Activated CD8-positive, alpha-beta memory T cell treated with anti-CD3 and anti-CD28 coated beads, Interleukin-2, amount 50 U/mL, for 1 hour (primary cell): Measurements from ENCODE around the gene JAZF1.

Experiments used
- DNase-seq: peaks from one replicate; pipeline ENCODE4 v3.0.0-alpha.2; 2020; ENCODE audit errors: extremely low read depth

The JAZF1 gene

DNA sequence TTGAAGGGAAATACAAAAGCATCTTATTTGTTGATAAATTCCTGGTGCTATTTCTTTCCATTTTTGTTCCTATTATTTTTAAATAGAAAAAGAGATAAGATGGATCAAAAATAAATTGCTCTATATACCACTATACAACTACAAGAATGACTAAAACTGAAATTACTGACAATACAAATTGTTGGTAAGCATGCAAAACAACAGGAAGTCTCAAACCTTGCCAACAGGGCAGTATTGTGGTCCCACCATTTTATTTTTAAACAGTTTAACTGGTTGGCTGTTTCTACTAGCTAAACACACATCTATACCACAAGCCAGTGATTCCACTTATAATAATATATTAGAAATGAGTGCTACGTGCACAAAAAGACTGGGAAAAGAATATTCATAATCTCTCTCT lies 213.0 kb downstream of the JAZF1 start:
- no peak for DNase-seq

GRCh38 chr7:27966219-27966780 lies 214.3 kb downstream of the JAZF1 start:
- no peak for DNase-seq

DNA sequence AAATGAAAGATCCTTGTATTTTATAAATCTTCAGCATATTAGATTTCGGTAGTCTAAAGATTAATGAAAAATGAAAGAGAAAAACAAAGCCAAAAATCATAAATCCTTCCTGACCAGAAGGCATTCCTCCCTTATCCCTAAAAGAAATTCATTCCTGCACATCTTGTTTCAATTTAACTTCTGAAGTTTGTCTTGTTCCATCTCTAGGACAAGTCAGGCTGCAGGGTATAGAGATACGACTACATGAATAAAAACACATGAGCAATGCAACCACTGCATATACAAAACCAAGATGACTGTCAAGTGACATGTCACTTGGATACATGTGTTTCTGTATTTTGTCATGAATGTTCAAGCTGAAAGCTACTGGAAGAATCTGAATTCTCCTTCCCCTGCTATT lies 214.9 kb downstream of the JAZF1 start:
- DNase-seq: no peak

DNA sequence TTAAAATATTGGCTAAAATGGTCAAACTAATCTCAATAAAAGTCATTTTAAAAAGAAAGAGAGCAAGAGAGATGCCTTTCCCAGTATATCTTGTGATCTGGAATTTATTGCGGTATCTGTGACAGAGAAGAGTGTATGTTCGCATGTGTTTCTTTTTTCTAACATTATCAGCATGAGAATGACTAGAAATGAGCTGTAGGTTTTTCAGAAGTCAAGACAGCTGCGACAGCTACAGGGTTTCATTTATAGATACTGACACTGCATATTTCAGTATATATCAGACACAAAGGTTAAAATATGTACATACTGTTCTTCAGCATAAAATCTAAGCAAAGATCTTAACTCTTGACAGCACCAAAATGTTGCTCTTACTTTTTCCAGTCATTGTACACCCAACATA lies 215.8 kb downstream of the JAZF1 start:
- DNase-seq: no peak

- DNase-seq: no peak
These were observed 217.5 kb downstream of the JAZF1 start for GRCh38 chr7:27963056-27963455.

GRCh38 chr7:27962273-27962672 lies 218.3 kb downstream of the JAZF1 start:
- no peak for DNase-seq

GRCh38 chr7:27961255-27961654 lies 219.3 kb downstream of the JAZF1 start:
- DNase-seq: no peak

GRCh38 chr7:27960415-27960814 lies 220.2 kb downstream of the JAZF1 start:
- DNase-seq: no peak

DNA sequence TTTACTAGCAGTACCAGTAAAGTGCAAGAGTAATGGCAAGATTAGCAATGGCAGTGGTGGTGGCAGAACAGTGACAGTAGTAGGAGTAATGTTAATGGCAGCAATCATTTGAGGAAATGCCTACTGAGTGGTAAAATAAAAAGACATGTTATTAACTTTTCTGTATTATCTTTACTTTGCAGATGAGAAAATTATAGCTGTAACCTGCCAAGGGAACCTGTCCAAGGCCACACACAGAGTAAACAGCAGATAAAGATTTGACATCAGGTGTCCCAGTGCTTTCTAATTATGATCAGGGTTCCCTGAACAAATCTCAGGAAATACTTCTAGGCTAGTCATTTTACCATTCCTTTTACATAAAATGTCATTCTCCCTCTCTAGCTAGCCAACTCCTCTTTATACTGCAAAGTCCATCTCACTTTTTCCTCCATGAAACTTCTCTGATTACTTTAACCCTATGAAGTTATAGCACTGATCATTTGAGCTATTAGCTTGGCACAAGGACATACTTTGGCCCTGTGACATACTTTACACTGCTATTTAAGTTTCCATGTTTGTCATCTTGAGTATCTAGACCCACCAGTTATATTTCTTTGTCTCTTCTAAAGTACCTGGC lies 221.6 kb downstream of the JAZF1 start:
- DNase-seq: no peak

DNA sequence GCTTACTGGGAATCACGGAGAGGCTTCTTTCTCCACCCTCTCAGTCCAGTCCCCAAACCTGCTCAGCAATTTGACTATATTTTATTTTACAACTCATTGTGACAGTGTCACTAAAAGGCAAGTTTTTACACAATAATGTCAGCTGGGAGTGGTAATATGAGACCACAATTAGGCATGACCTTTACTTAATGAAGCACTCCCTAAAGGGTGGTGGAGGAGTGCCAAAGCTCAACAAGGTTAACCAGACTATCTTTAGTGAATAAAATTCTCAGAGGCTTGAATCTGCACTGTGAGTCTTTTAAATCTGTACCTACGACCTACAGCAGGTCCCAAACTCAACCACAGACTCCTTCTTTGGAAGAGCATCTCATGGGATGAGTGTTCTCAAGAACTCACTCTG lies 225.0 kb downstream of the JAZF1 start:
- DNase-seq: no peak

- DNase-seq: no peak
These were observed 225.6 kb downstream of the JAZF1 start for GRCh38 chr7:27955011-27955410.

GRCh38 chr7:27953777-27954176 lies 226.8 kb downstream of the JAZF1 start:
- DNase-seq: no peak

- DNase-seq: no peak
These were observed 227.2 kb downstream of the JAZF1 start for GRCh38 chr7:27953361-27953760.

- no peak for DNase-seq
These were observed 227.9 kb downstream of the JAZF1 start for GRCh38 chr7:27952456-27953285.

GRCh38 chr7:27950123-27950522 lies 230.5 kb downstream of the JAZF1 start:
- DNase-seq: no peak

DNA sequence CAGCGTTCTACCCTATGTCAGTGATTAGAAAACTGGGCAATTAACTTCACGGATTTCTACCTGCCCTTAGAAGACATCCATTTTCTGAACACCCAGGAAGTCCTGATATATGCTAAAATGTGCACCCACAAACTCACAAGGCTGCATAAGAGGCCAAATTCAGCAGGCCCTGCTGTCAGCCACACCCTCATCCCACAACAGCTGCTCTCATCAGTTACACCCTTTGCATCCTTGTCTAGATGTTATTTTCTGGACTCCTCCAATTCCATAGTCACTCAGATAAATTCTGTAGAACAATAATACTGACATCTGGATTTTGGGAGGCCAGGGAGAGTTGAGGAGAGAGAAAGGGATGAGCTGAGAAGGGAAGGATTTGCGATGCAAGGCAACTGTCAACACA lies 231.7 kb downstream of the JAZF1 start:
- DNase-seq: no peak

DNA sequence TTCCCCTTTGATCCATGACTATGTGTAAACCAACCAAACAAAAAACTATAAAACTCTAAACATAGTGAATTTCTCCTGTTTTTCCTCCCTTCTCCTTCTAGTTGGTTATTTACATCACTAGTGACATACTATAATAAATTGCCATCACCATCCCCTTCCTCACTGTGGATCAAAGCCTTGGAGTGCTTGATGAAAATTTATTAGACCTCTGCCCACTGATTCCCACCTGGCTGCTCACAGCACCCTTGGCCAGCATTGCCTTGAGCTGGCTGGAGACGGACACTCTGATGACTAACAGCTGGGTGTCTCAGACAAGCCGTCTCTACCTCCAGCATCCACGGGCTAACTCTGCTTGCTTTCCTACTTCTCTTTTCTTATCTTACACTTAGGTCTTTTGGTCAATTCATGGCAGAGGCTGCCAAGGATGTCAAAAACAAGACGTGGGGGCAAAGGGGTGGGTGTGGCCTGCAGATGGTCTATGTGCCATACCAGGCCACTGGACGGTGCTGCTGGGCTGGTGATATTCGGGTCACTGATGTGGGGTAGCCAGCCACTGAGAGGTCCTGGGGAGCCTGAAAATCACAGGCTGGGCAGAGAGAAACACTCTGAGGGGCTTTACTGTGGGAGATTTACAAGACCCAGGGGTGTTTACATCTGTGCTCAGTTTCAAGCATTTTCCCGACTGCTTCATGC lies 232.9 kb downstream of the JAZF1 start:
- no peak for DNase-seq

- DNase-seq: no peak
These were observed 234.2 kb downstream of the JAZF1 start for GRCh38 chr7:27946351-27946750.

DNA sequence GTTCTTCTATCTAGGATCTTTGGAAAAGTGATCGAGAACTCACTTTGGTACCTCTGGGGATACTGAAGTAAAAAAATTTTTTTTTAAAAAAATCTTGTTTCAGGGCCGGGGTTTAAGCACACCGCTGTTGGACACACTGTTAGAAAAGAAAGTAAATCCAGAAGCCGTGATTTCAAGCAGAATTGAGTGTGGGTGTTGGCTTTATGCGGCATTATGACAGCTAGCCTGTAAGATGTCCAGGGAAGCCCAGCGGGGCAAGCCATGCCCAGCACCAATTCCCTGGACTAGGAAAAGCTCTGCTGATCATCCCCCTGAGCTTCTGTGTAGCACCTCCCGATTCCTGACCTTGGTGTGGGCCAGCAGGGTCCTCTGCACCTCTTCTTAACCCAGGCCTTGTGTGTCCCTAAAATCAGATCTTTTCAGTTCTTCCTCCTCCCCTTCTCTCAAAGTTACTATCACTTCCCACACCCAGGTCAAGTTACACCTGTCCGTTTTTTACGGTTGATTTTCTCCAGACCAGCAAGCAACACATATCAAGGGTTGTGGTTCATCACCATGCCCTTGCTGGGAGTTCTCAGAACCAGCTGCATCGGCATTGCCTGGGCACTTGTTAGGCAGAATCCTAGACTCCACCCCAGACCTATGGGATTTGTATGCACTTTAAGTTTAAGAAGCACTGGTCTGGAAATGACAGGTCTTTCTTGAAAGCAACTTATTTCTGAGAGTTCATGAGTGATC lies 235.4 kb downstream of the JAZF1 start:
- DNase-seq: no peak

- DNase-seq: no peak
These were observed 236.0 kb downstream of the JAZF1 start for GRCh38 chr7:27944643-27945042.

DNA sequence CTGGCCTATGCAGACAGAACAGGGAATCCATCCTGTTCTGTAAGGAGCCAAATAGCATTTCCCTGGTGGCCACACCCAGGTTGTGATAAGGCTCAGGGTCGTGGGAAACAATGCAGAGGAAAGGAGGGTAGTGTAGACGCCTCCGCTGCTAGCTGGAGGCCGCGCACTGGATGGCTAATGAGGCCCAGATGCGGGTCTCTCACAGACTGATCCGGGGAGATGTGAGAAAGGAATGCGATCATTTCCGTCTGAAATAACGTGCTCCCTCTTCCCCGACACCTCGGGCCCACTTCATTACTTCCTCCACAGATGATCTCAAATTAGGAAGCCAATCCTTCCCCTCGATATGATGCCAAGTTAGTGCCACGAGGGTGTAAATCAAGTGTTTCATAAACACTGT lies 237.4 kb downstream of the JAZF1 start:
- DNase-seq: no peak

GRCh38 chr7:27942711-27943110 lies 237.9 kb downstream of the JAZF1 start:
- no peak for DNase-seq
